ENCODE measurements around the gene FBXO8. TPM values are rescaled to one million over a fixed set of nuclear protein-coding genes. Genes with fewer than 3 reads are reported as not detected.

The FBXO8 gene
- total and polyA plus RNA-seq, 4 donors, result 15.6 to 48.0 (median 22.3) TPM

- Histone ChIP-seq H3K4me1 (ENCODE audit: control insufficient read depth in 5 of 5, insufficient read depth in 5 of 5, low read length in 5 of 5) (peaks cover 0 to 41% (median under 1%) of the 10 kb centered on the region in 5 donors), H3K27ac (ENCODE audit: low read depth in 1 of 2, low read length in 1 of 2) (no peak overlapping the region), H3K9ac (ENCODE audit: insufficient read depth in 1 of 2, low read length in 2 of 2) (no peak overlapping the region), H3K9me3 (ENCODE audit: control insufficient read depth in 4 of 4, insufficient read depth in 3 of 4, low read length in 3 of 4) (peaks cover 0 to 4% (median 0%) of the 10 kb centered on the region in 4 donors), H3K4me3 (no peak overlapping the region), H3K36me3 (ENCODE audit: control insufficient read depth in 4 of 4, insufficient read depth in 4 of 4, low read length in 4 of 4) (no peaks in the 10 kb centered on the region), H3K27me3 (ENCODE audit: control insufficient read depth in 3 of 3, insufficient read depth in 3 of 3, low read length in 2 of 3) (peaks cover 4 to 56% (median 42%) of the 10 kb centered on the region in 3 donors)
- WGBS, 2 donors, result 27 to 48% methylated on average over 1 of the region's 1 CpG
- DNase-seq, result peak; percentile 46 to 94 (median 90)
- no peak for ATAC-seq (ENCODE audit: insufficient read depth, low FRiP score)
- TF ChIP-seq, protein P1, sequence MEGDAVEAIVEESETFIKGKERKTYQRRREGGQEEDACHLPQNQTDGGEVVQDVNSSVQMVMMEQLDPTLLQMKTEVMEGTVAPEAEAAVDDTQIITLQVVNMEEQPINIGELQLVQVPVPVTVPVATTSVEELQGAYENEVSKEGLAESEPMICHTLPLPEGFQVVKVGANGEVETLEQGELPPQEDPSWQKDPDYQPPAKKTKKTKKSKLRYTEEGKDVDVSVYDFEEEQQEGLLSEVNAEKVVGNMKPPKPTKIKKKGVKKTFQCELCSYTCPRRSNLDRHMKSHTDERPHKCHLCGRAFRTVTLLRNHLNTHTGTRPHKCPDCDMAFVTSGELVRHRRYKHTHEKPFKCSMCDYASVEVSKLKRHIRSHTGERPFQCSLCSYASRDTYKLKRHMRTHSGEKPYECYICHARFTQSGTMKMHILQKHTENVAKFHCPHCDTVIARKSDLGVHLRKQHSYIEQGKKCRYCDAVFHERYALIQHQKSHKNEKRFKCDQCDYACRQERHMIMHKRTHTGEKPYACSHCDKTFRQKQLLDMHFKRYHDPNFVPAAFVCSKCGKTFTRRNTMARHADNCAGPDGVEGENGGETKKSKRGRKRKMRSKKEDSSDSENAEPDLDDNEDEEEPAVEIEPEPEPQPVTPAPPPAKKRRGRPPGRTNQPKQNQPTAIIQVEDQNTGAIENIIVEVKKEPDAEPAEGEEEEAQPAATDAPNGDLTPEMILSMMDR (IDR thresholded peaks at IDR 0.05; ENCODE audit: control extremely low read depth, extremely low read depth), result no peak
These were observed 74.1 kb downstream of the FBXO8 start for GRCh38 chr4:174209341-174209740.

- Histone ChIP-seq H3K9ac (ENCODE audit: insufficient read depth in 1 of 2, low read length in 2 of 2) (no peak overlapping the region), H3K9me3 (ENCODE audit: control insufficient read depth in 4 of 4, insufficient read depth in 3 of 4, low read length in 3 of 4) (peaks cover 0 to 3% (median 0%) of the 10 kb centered on the region in 4 donors), H3K4me3 (no peak overlapping the region), H3K27me3 (ENCODE audit: control insufficient read depth in 3 of 3, insufficient read depth in 3 of 3, low read length in 2 of 3) (peaks cover 4 to 39% (median 22%) of the 10 kb centered on the region in 3 donors), H3K4me1 (ENCODE audit: control insufficient read depth in 5 of 5, insufficient read depth in 5 of 5, low read length in 5 of 5) (peaks cover 0 to 42% (median 0%) of the 10 kb centered on the region in 5 donors), H3K27ac (ENCODE audit: low read depth in 1 of 2, low read length in 1 of 2) (no peak overlapping the region), H3K36me3 (ENCODE audit: control insufficient read depth in 4 of 4, insufficient read depth in 4 of 4, low read length in 4 of 4) (no peaks in the 10 kb centered on the region)
- ATAC-seq (ENCODE audit: insufficient read depth, low FRiP score) (no peak), DNase-seq (no peak)
- TF ChIP-seq, protein P1 (IDR thresholded peaks at IDR 0.05; ENCODE audit: control extremely low read depth, extremely low read depth), result no peak
- 52 to 56% methylated on average over 3 of the region's 3 CpGs for WGBS, 2 donors
These were observed 76.1 kb downstream of the FBXO8 start for GRCh38 chr4:174207367-174207766.

GRCh38 chr4:174204164-174204831 is 79.2 kb downstream of the FBXO8 start:
- Histone ChIP-seq H3K4me3 (no peak overlapping the region), H3K9me3 (ENCODE audit: control insufficient read depth in 4 of 4, insufficient read depth in 3 of 4, low read length in 3 of 4) (no peaks in the 10 kb centered on the region), H3K9ac (ENCODE audit: insufficient read depth in 1 of 2, low read length in 2 of 2) (no peak overlapping the region), H3K4me1 (ENCODE audit: control insufficient read depth in 5 of 5, insufficient read depth in 5 of 5, low read length in 5 of 5) (peaks cover 0 to 49% (median 0%) of the 10 kb centered on the region in 5 donors), H3K27me3 (ENCODE audit: control insufficient read depth in 3 of 3, insufficient read depth in 3 of 3, low read length in 2 of 3) (peaks cover 0 to 24% (median 11%) of the 10 kb centered on the region in 3 donors), H3K27ac (ENCODE audit: low read depth in 1 of 2, low read length in 1 of 2) (no peak overlapping the region), H3K36me3 (ENCODE audit: control insufficient read depth in 4 of 4, insufficient read depth in 4 of 4, low read length in 4 of 4) (no peaks in the 10 kb centered on the region)
- DNase-seq (peak in 1 of 3 donors; percentile 44), ATAC-seq (ENCODE audit: insufficient read depth, low FRiP score) (no peak)
- 66 to 72% methylated on average over 9 of the region's 9 CpGs for WGBS, 2 donors
- TF ChIP-seq, protein P1 (IDR thresholded peaks at IDR 0.05; ENCODE audit: control extremely low read depth, extremely low read depth), result no peak

Data from lung (tissue), 12 donors.